Mucosa of rectum (tissue), 2 donors: ENCODE measurements around the gene GADL1.

ENCODE experiments used
- H3K27ac ChIP-seq, 2 donors: one replicate each; pipeline ENCODE4 v1.7.0; 2013; ENCODE audit warnings: inconsistent platforms in 2 of 2, low read depth in 2 of 2, low read length in 2 of 2
- H3K27me3 ChIP-seq, 2 donors: one replicate each; pipeline ENCODE4 v1.7.0; 2013; ENCODE audit warnings: low read length in 2 of 2; ENCODE audit not compliant: control insufficient read depth in 2 of 2, insufficient read depth in 2 of 2
- H3K36me3 ChIP-seq, 2 donors: one replicate each; pipeline ENCODE4 v1.7.0; 2013; ENCODE audit warnings: low read length in 2 of 2; ENCODE audit not compliant: control insufficient read depth in 2 of 2, insufficient read depth in 2 of 2
- H3K4me1 ChIP-seq, 2 donors: one replicate each; pipeline ENCODE4 v1.7.0; 2013; ENCODE audit warnings: low read length in 2 of 2, mild to moderate bottlenecking in 1 of 2; ENCODE audit not compliant: control insufficient read depth in 2 of 2, insufficient read depth in 2 of 2
- H3K4me3 ChIP-seq, 2 donors: one replicate each; pipeline ENCODE4 v1.7.0; 2013; ENCODE audit warnings: low read length in 2 of 2
- H3K9ac ChIP-seq, 2 donors: one replicate each; pipeline ENCODE4 v1.7.0; 2013; ENCODE audit warnings: low read length in 2 of 2, low read depth in 1 of 2, mild to moderate bottlenecking in 1 of 2
- H3K9me3 ChIP-seq, 2 donors: one replicate each; pipeline ENCODE4 v1.7.0; 2013; ENCODE audit warnings: low read length in 2 of 2; ENCODE audit not compliant: control insufficient read depth in 2 of 2
- donor health status: healthy.
- donor health status: Normal muscosa, but diverticular disease.

Gene GADL1

DNA sequence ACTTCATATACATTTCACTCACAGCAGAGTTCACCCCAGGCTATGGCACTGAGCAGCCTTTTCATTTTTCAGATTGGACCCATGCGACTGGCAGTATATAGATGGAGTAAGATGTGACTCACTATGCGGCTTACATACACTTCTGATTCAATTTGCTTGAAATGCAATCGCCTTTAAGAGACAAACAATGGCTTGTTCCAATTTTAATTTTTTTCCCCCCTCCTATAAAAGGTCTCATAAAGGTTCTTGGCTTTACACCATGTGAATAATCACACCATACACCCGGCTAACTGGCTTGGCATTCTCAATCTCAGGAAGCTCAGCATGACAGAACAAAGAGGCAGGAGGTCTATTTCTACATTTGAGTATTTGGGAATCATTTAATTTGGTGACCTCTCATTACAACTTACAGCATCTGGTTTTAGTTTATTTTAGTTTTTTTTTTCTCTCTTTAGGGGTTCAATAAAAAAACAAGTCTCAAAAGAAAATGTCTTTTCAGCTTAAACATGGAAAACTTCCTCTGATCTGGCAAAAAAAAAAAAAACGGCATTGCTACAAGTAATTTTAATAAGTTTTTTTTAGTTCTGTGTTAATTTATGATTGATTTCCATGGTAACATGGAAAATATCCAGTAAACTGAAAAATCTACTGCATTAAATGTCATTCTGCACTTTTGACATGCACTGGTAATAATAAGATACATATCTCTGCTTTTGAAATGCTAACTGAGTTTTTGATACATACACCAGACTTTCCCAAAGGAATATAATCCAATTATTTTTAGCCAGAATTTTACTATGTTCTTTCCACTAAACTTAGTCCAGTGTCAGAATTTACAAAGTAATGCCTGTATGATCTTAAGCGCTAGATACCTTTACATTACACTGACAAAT lies 38.8 kb downstream of the GADL1 start:
- Histone ChIP-seq H3K4me3 (no peak overlapping the region), H3K36me3 (no peaks in the 10 kb centered on the region), H3K9me3 (no peaks in the 10 kb centered on the region), H3K9ac (no peak overlapping the region), H3K27me3 (no peaks in the 10 kb centered on the region), H3K4me1 (no peaks in the 10 kb centered on the region), H3K27ac (no peak overlapping the region)

DNA sequence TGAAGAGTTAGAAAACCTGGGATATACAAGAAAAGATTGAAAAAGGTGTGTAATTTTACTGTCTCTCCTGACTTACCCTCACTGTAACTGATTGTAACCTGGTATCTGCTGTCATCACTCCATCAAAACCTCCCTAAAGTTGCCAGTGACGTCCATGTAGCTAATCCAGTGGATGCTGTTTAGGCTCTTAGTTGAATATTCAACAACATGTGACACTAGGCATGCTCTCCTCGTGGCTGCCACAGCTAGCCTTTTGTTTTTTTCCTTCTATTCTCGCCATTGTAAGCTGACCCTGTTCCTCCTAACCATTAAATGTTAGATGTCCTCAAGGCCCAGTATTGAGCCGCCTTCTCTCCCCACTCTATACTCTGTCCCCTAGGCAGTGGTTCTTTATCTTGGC lies 41.6 kb downstream of the GADL1 start:
- Histone ChIP-seq H3K27me3 (no peaks in the 10 kb centered on the region), H3K9me3 (no peaks in the 10 kb centered on the region), H3K27ac (no peak overlapping the region), H3K4me1 (no peaks in the 10 kb centered on the region), H3K36me3 (no peaks in the 10 kb centered on the region), H3K4me3 (no peak overlapping the region), H3K9ac (no peak overlapping the region)

DNA sequence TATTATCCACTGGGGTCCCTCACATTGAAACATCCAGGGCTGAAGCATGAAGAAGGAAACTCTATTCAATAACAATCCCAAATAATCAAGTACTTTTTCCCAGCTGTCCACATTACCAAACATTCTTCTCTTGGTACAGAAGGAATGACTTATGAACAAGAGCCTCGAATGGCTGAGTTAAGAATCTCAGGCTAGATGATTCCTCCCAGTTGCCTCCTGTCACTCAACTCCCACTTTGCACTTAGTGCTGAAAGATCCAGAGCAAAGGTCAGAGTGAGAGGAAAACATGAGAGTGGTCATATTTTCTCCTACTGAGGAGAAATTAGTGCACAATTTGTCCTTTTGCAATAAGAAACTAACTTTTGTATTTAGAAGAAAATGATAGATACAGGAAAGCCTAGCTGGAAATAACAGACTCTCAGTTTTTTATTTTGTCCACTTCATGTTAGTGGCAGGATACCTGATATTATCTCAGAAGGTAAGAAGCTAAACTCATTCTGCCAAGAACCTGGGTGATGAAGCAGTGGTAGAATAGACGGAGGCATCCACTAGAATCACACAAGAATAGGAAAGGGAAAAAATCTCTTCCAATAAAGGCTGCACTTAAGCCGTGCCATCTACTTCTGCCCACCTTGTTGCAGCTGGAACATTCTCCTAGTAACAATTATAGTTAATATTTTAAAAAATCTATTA lies 46.2 kb downstream of the GADL1 start:
- Histone ChIP-seq H3K4me3 (no peak overlapping the region), H3K27me3 (no peaks in the 10 kb centered on the region), H3K9me3 (no peaks in the 10 kb centered on the region), H3K9ac (no peak overlapping the region), H3K4me1 (no peaks in the 10 kb centered on the region), H3K27ac (no peak overlapping the region), H3K36me3 (no peaks in the 10 kb centered on the region)

DNA sequence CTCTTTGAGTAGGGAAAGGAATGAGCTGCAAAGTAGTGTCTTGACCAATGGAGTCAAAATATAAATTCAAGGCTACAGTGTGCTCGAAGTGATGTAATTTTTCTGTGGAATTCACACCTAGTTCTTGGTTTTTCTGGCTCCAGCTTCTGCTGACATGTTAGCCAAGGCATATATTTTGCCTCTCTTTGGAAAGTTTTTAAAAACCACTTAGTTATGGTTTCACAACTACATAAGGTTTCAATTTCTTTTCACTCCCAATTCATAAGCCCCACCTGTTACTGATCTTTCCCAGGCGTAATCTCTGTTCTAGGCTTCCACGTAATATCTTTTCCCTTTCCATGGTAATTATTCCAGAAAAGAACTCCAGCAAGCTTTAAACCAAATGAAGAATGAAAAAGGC lies 46.9 kb downstream of the GADL1 start:
- H3K9ac ChIP-seq = no peak overlapping the region
- no peaks in the 10 kb centered on the region for H3K27me3 ChIP-seq
- H3K36me3 ChIP-seq = no peaks in the 10 kb centered on the region
- H3K9me3 ChIP-seq = no peaks in the 10 kb centered on the region
- H3K4me1 ChIP-seq = no peaks in the 10 kb centered on the region
- H3K4me3 ChIP-seq = no peak overlapping the region
- H3K27ac ChIP-seq = no peak overlapping the region

DNA sequence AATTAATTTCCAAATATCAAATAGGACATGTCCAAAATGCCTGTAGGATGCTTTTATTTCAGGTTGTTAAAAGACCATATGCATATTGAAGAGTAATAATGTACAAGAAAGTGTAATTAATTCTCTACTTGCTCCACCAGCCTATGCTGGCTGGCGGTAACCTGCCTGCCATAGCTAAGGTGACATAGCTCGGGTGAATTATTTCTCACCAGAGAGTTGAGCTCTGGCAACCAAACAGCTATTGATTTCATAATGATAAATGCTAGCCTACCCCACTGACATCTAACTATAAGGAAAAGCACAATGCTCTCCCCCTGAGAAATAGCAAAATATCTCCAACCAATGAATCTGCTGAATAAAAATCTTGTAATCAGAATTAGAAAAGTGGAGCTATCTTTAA lies 48.9 kb downstream of the GADL1 start:
- Histone ChIP-seq H3K36me3 (no peaks in the 10 kb centered on the region), H3K4me1 (no peaks in the 10 kb centered on the region), H3K27ac (no peak overlapping the region), H3K4me3 (no peak overlapping the region), H3K27me3 (no peaks in the 10 kb centered on the region), H3K9ac (no peak overlapping the region), H3K9me3 (no peaks in the 10 kb centered on the region)

DNA sequence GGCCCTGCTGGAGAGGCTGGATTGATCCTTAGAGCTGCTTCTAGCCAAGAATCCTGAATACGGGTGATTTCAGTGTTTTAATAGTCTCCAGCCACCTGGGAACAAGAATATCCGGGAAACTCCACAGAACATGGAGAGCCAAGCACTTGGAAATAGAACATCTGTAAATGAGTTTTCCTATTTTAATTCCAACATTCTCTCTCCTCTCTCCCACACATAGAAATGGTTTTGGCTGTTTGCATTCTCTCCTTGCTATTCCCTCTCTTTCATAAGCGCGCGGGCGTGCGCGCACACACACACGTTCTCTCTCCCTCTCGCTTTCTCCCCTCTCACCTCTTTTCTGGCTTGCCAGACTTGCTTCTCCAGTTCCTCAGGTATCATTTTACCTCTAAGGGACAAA lies 50.6 kb downstream of the GADL1 start:
- H3K4me3 ChIP-seq = no peak overlapping the region
- H3K4me1 ChIP-seq = no peaks in the 10 kb centered on the region
- no peaks in the 10 kb centered on the region for H3K36me3 ChIP-seq
- H3K27ac ChIP-seq = no peak overlapping the region
- H3K9me3 ChIP-seq = no peaks in the 10 kb centered on the region
- H3K27me3 ChIP-seq = no peaks in the 10 kb centered on the region
- no peak overlapping the region for H3K9ac ChIP-seq

DNA sequence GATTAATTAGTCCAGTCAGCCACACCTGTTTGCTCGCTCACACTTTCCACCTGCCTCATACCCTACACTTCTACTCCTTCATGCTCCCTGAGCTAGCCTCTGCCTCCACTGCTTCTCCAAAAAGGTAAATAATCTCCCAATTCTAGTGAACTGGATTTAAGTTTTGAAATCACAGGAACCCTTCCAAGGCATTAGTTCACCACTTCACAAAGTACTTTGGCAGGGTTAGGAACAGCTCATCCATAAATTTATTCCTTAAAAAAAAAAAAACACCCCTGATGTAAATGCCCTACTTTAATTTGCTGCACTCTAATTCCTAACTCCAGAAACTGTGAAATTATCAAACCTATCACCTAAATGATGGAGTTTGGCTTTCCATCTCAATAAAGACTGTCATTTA lies 58.3 kb downstream of the GADL1 start:
- H3K9ac ChIP-seq = no peak overlapping the region
- no peak overlapping the region for H3K27ac ChIP-seq
- H3K36me3 ChIP-seq = no peaks in the 10 kb centered on the region
- no peak overlapping the region for H3K4me3 ChIP-seq
- no peaks in the 10 kb centered on the region for H3K27me3 ChIP-seq
- H3K9me3 ChIP-seq = no peaks in the 10 kb centered on the region
- no peaks in the 10 kb centered on the region for H3K4me1 ChIP-seq

DNA sequence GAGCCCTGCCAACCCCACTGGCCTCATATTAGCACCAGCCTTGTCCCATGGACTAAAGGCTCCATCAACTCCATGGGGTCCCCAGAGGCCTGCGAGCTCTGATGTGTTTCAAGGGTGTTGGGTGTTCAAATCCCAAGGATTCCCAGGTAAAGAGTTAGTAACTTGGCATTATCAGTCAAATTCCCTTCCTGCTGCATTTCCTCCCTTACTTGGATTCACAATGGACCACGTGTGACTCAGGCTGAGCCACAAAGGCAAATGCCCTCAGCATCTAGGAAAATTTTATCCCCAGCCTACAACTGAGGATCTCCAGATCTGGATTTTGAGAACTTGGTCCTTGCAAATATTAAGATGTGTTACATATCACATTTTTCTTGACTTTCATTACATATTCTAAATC lies 58.8 kb downstream of the GADL1 start:
- H3K27ac ChIP-seq = no peak overlapping the region
- H3K9ac ChIP-seq = no peak overlapping the region
- H3K36me3 ChIP-seq = no peaks in the 10 kb centered on the region
- no peaks in the 10 kb centered on the region for H3K4me1 ChIP-seq
- no peak overlapping the region for H3K4me3 ChIP-seq
- no peaks in the 10 kb centered on the region for H3K9me3 ChIP-seq
- H3K27me3 ChIP-seq = no peaks in the 10 kb centered on the region

DNA sequence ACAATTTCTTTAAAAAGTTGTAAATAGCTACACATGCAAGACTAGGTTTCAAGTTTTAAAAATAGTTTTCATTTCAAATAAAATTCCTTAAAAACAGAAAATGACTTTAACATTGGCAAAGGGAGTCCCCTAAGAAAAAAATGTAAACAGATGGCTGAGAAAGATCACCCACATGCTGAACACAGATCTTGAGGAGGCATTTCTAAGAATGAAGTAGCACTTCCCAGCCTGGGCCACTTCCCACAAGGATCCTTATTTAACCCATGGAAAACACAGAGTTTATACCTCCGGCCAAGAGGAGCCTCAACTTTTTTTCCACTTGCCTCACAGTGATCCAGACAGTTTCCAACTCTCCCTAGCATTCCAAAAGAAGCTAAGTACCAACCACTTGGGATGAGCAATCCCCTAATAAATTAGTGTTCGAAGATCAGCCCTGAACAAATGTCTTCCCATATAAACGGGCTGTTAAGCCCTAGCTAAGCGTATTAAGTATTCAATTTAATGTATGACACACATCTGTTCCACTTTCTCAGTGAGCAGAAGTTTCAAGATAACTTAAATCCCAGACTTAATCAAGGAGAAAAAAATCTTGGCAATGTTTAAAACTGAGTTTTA lies 61.4 kb downstream of the GADL1 start:
- Histone ChIP-seq H3K4me3 (no peak overlapping the region), H3K27me3 (no peaks in the 10 kb centered on the region), H3K4me1 (no peaks in the 10 kb centered on the region), H3K9ac (no peak overlapping the region), H3K9me3 (no peaks in the 10 kb centered on the region), H3K27ac (no peak overlapping the region), H3K36me3 (no peaks in the 10 kb centered on the region)

DNA sequence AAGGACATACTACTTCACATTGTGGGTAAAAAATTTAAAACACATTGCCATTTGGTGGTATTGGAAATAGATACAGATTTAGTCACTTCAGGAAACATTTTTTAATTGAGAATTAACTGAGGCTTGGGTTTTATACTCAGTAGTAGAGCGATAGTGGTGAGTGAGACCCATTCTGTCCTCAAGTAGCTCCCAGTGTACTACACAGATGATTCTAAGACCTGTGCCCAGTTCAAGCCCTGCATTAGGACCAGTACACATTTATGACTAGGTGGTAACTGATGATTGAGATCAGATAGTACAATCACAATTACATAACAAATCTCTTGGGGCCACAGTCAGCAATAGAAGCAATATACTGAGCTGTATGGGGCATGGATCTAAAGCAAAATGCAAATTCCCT lies 67.4 kb downstream of the GADL1 start:
- Histone ChIP-seq H3K27me3 (no peaks in the 10 kb centered on the region), H3K36me3 (no peaks in the 10 kb centered on the region), H3K4me1 (no peaks in the 10 kb centered on the region), H3K27ac (no peak overlapping the region), H3K4me3 (no peak overlapping the region), H3K9ac (no peak overlapping the region), H3K9me3 (no peaks in the 10 kb centered on the region)
